ENCODE data around the gene DNMT3A.

- TF ChIP-seq EZH2 (IDR thresholded peaks at IDR 0.05; ENCODE audit: borderline replicate concordance, low read depth, low read length, severe bottlenecking) (no peak), CTCF (IDR thresholded peaks at IDR 0.05; ENCODE audit: borderline replicate concordance, extremely low read depth, low read length, poor library complexity, severe bottlenecking) (no peak)
Observed at GRCh38 chr2:25374411-25374810, 32.7 kb upstream of the DNMT3A start.

Data from DND-41 (cell line).